ENCODE results near the gene ATM. TPM values are rescaled to one million over a fixed set of nuclear protein-coding genes. Genes with fewer than 3 reads are reported as not detected.

ATM gene
- total and polyA plus RNA-seq, 2 donors (not counting 3 experiments of a cell fraction or from before 2014, with no cell fraction given) = 11.8 to 49.7 TPM

DNA sequence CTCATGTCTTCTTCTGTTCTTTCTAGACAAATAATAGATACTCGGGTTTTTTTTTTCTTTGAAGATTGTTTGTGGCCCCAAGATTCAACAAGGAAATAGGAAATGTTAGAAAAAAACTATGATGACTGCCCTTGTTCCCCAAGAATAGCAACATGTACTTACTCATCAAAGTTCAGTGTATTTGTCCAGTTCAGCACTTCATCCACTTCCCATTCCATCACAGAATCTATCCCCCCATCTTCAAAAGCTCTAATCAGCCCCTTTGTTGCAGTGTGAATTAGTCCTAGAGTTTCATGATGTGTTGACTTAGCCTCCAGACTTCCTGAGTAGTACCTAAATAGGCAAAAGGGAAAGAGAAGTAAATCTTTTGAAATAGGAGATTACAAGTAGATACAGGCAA lies 170.2 kb downstream of the ATM start:
- Histone ChIP-seq H3K9ac (replicated peaks; ENCODE audit: extremely low read depth, insufficient read depth, low read length) (no peak overlapping the region), H3K27me3 (ENCODE audit: control insufficient read depth in 2 of 2, insufficient read depth in 2 of 2, low read length in 2 of 2) (no peaks in the 10 kb centered on the region), H2AFZ (ENCODE audit: low read depth, low read length) (no peak overlapping the region), H3K36me3 (ENCODE audit: control insufficient read depth in 2 of 2, extremely low read depth in 1 of 2, insufficient read depth in 2 of 2, low read length in 2 of 2) (no peaks in the 10 kb centered on the region), H3K79me2 (ENCODE audit: control insufficient read depth, insufficient read depth, low read length) (no peaks in the 10 kb centered on the region), H3K4me1 (ENCODE audit: control insufficient read depth, extremely low read depth, insufficient read depth, low read length) (no peaks in the 10 kb centered on the region), H3K4me3 (replicated peaks in 1 of 3; ENCODE audit: insufficient read depth in 1 of 3, low read depth in 1 of 3, low read length in 3 of 3) (no peak overlapping the region), H3K9me1 (replicated peaks; ENCODE audit: control insufficient read depth, extremely low read depth, insufficient read depth, low read length) (no peaks in the 10 kb centered on the region), H3K4me2 (ENCODE audit: insufficient read depth, low read length) (no peak overlapping the region), H3K9me3 (replicated peaks; ENCODE audit: control insufficient read depth, insufficient read depth, low read length) (no peaks in the 10 kb centered on the region), H4K20me1 (replicated peaks; ENCODE audit: control insufficient read depth, extremely low read depth, insufficient read depth, low read length) (no peaks in the 10 kb centered on the region), H3K27ac (ENCODE audit: insufficient read depth, low read depth, low read length) (no peak overlapping the region)
- POLR2A ChIA-PET = no interaction called here
- dilution Hi-C loops (cut with MboI; ENCODE audit: extremely low pct_ligation_motif_present, low sequenced_read_pairs) (no loop called here), intact Hi-C loops (cut with micrococcal nuclease) (no loop called here)
- FAIRE-seq (no peak), DNase-seq (ENCODE audit: low read depth, low spot score) (no peak)
- CTCF ChIA-PET = no interaction called here
- no TSS peak for BruUV-seq (replicated peaks)
- TF ChIP-seq POLR2AphosphoS5 (IDR thresholded peaks at IDR 0.05; ENCODE audit: insufficient read depth, low read depth, low read length) (no peak), JUN (IDR thresholded peaks at IDR 0.05; ENCODE audit: borderline replicate concordance, insufficient read depth, insufficient read length, low read depth) (no peak), MYC (IDR thresholded peaks at IDR 0.05; ENCODE audit: low read depth, low read length) (no peak), FOS (IDR thresholded peaks at IDR 0.05; ENCODE audit: borderline replicate concordance, insufficient read depth, low read length) (no peak), GATA2 (IDR thresholded peaks at IDR 0.05; ENCODE audit: insufficient read depth, insufficient read length, low read depth, low read length) (no peak), EZH2 (IDR thresholded peaks at IDR 0.05; ENCODE audit: borderline replicate concordance, low read depth, low read length, severe bottlenecking) (no peak), POLR2A (IDR thresholded peaks at IDR 0.05; ENCODE audit: low read depth, low read length) (no peak)
- TF ChIP-seq, protein P1, sequence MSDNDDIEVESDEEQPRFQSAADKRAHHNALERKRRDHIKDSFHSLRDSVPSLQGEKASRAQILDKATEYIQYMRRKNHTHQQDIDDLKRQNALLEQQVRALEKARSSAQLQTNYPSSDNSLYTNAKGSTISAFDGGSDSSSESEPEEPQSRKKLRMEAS (IDR thresholded peaks at IDR 0.05; ENCODE audit: insufficient read depth, insufficient read length) = no peak
- TF ChIP-seq, protein P2, sequence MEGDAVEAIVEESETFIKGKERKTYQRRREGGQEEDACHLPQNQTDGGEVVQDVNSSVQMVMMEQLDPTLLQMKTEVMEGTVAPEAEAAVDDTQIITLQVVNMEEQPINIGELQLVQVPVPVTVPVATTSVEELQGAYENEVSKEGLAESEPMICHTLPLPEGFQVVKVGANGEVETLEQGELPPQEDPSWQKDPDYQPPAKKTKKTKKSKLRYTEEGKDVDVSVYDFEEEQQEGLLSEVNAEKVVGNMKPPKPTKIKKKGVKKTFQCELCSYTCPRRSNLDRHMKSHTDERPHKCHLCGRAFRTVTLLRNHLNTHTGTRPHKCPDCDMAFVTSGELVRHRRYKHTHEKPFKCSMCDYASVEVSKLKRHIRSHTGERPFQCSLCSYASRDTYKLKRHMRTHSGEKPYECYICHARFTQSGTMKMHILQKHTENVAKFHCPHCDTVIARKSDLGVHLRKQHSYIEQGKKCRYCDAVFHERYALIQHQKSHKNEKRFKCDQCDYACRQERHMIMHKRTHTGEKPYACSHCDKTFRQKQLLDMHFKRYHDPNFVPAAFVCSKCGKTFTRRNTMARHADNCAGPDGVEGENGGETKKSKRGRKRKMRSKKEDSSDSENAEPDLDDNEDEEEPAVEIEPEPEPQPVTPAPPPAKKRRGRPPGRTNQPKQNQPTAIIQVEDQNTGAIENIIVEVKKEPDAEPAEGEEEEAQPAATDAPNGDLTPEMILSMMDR (IDR thresholded peaks at IDR 0.05; ENCODE audit: extremely low read depth in 1 of 2, insufficient read depth in 1 of 2, low read depth in 1 of 2, low read length in 2 of 2) = no peak
